ENCODE data around the gene TRAPPC12. TPM values are rescaled to one million over a fixed set of nuclear protein-coding genes. Genes with fewer than 3 reads are reported as not detected.

Gene TRAPPC12
- total RNA-seq, 4 donors from 2014 or later: 78.2 to 341 (median 183) TPM

DNA sequence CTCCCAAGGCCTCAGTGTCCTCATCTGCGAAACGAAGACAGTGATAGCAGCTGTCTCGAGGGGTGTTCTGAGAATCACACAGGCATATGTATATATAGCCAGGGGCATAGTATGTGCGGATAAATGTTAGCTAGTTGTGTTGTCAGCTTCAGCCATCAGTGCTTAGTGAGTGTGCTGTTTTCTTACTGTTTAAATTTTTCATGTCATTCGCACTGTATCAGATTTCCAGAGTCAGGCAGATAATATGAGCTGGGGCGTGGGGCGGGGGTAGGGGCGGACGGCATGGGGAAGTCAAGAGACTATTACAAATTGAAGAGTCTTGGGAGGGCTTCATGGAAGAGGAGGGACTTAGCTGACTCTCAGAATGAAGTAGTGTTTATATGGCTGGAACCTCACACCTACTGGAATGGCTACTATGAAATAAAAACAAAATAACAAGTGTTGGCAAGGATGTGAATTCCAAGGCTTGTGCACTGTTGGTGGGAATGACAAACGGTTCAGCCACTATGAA lies 7.0 kb downstream of the TRAPPC12 start:
- Histone ChIP-seq H3K27me3 (no peaks in the 10 kb centered on the region), H3K4me3 (no peak overlapping the region), H3K9me3 (no peaks in the 10 kb centered on the region), H3K27ac (no peak overlapping the region), H3K36me3 (peaks cover 0 to 33% (median 12%) of the 10 kb centered on the region in 4 donors), H3K4me1 (no peaks in the 10 kb centered on the region)
- no peak for DNase-seq
- intact Hi-C loops (cut with DNase I; ENCODE audit: low total_unique reads) (no loop called here), in situ Hi-C loops (cut with MboI; ENCODE audit: low pct_ligation_motif_present in 1 of 4, low pct_unique_long_range_greater_than_20kb in 1 of 4, low sequenced_read_pairs in 3 of 4) (no loop called here)
- 86 to 91% methylated on average over 2 to 10 of the region's 10 CpGs for WGBS, 2 donors (ENCODE audit: low coverage in 1 of 2)
- TF ChIP-seq POLR2A (IDR thresholded peaks at IDR 0.05) (no peak), POLR2AphosphoS5 (IDR thresholded peaks at IDR 0.05) (no peak)
- TF ChIP-seq, protein P1, sequence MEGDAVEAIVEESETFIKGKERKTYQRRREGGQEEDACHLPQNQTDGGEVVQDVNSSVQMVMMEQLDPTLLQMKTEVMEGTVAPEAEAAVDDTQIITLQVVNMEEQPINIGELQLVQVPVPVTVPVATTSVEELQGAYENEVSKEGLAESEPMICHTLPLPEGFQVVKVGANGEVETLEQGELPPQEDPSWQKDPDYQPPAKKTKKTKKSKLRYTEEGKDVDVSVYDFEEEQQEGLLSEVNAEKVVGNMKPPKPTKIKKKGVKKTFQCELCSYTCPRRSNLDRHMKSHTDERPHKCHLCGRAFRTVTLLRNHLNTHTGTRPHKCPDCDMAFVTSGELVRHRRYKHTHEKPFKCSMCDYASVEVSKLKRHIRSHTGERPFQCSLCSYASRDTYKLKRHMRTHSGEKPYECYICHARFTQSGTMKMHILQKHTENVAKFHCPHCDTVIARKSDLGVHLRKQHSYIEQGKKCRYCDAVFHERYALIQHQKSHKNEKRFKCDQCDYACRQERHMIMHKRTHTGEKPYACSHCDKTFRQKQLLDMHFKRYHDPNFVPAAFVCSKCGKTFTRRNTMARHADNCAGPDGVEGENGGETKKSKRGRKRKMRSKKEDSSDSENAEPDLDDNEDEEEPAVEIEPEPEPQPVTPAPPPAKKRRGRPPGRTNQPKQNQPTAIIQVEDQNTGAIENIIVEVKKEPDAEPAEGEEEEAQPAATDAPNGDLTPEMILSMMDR (IDR thresholded peaks at IDR 0.05): no peak

DNA sequence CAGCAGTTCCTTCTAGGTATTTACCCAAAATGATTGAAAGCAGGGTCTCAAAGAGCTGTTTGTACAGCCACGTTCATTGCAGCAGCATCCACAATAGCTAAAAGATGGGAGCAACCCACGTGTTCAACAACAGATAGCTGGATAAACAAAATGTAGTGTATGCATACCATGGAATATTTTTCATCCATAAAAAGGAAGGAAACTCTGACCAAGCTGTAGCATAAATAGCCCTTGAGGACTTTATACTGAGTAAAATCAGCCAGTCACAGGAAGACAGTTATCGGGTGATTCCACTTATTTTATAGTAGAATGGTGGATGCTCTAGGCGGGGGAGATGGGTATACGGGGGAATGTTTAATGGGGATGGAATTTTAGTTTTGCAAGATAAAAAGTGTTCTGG lies 7.5 kb downstream of the TRAPPC12 start:
- 76 to 85% methylated on average over 5 of the region's 5 CpGs for WGBS, 2 donors (ENCODE audit: low coverage in 1 of 2)
- DNase-seq: no peak
- no peak overlapping the region for H3K27ac ChIP-seq
- no peaks in the 10 kb centered on the region for H3K4me1 ChIP-seq
- TF ChIP-seq, protein P1 (IDR thresholded peaks at IDR 0.05): no peak
- TF ChIP-seq POLR2A (IDR thresholded peaks at IDR 0.05) (no peak), POLR2AphosphoS5 (IDR thresholded peaks at IDR 0.05) (no peak)
- no peak overlapping the region for H3K4me3 ChIP-seq
- no peaks in the 10 kb centered on the region for H3K9me3 ChIP-seq
- peaks cover 0 to 33% (median 12%) of the 10 kb centered on the region in 4 donors for H3K36me3 ChIP-seq
- H3K27me3 ChIP-seq: no peaks in the 10 kb centered on the region
- intact Hi-C loops (cut with DNase I; ENCODE audit: low total_unique reads) (no loop called here), in situ Hi-C loops (cut with MboI; ENCODE audit: low pct_ligation_motif_present in 1 of 4, low pct_unique_long_range_greater_than_20kb in 1 of 4, low sequenced_read_pairs in 3 of 4) (no loop called here)

DNA sequence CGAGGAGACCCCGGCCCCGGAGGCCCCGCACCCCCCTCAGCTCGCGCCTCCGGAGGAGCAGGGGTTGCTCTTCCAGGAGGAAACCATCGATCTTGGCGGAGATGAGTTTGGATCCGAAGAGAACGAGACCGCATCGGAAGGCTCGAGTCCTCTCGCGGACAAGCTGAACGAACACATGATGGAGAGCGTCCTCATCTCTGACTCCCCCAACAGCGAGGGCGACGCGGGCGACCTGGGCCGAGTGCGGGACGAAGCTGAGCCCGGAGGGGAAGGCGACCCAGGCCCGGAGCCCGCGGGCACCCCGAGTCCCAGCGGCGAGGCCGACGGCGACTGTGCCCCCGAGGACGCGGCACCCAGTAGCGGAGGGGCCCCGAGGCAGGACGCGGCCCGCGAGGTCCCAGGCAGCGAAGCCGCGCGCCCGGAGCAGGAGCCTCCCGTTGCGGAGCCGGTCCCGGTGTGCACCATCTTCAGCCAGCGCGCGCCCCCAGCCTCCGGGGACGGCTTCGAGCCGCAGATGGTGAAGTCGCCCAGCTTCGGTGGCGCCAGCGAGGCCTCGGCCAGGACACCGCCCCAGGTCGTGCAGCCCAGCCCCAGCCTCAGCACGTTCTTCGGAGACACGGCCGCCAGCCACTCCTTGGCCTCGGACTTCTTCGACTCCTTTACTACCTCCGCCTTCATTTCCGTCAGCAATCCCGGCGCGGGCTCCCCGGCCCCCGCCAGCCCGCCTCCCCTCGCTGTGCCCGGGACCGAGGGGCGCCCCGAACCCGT lies 8.3 kb downstream of the TRAPPC12 start:
- no peak for TF ChIP-seq EP300 (IDR thresholded peaks at IDR 0.05; ENCODE audit: low read depth)
- TF ChIP-seq POLR2A (IDR thresholded peaks at IDR 0.05): no peak
- no peak for TF ChIP-seq POLR2AphosphoS5 (IDR thresholded peaks at IDR 0.05)
- TF ChIP-seq, protein P1 (IDR thresholded peaks at IDR 0.05): no peak
- Histone ChIP-seq H3K27me3 (no peaks in the 10 kb centered on the region), H3K4me1 (no peaks in the 10 kb centered on the region), H3K27ac (no peak overlapping the region), H3K9me3 (no peaks in the 10 kb centered on the region), H3K36me3 (peaks cover 0 to 33% (median 12%) of the 10 kb centered on the region in 4 donors), H3K4me3 (no peak overlapping the region)
- WGBS, 2 donors (ENCODE audit: low coverage in 1 of 2): 96% methylated on average over 89 of the region's 89 CpGs; no CpG with 5 or more reads in 1 of the 2 donors
- intact Hi-C loops (cut with DNase I; ENCODE audit: low total_unique reads) (no loop called here), in situ Hi-C loops (cut with MboI; ENCODE audit: low pct_ligation_motif_present in 1 of 4, low pct_unique_long_range_greater_than_20kb in 1 of 4, low sequenced_read_pairs in 3 of 4) (no loop called here)
- DNase-seq: no peak

DNA sequence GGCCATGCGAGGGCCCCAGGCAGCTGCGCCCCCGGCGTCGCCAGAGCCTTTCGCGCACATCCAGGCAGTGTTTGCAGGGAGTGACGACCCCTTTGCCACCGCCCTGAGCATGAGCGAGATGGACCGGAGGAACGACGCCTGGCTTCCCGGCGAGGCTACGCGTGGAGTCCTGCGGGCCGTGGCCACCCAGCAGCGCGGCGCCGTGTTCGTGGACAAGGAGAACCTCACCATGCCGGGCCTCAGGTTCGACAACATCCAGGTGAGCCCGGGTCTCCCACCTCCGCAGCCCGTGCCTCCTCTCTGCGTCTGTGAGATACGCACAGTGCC lies 8.9 kb downstream of the TRAPPC12 start:
- Histone ChIP-seq H3K27ac (no peak overlapping the region), H3K9me3 (no peaks in the 10 kb centered on the region), H3K27me3 (no peaks in the 10 kb centered on the region), H3K36me3 (peaks cover 0 to 33% (median 12%) of the 10 kb centered on the region in 4 donors), H3K4me1 (no peaks in the 10 kb centered on the region), H3K4me3 (no peak overlapping the region)
- intact Hi-C loops (cut with DNase I; ENCODE audit: low total_unique reads) (no loop called here), in situ Hi-C loops (cut with MboI; ENCODE audit: low pct_ligation_motif_present in 1 of 4, low pct_unique_long_range_greater_than_20kb in 1 of 4, low sequenced_read_pairs in 3 of 4) (no loop called here)
- DNase-seq: no peak
- TF ChIP-seq POLR2AphosphoS5 (IDR thresholded peaks at IDR 0.05) (no peak), POLR2A (IDR thresholded peaks at IDR 0.05) (no peak), EP300 (IDR thresholded peaks at IDR 0.05; ENCODE audit: low read depth) (no peak)
- TF ChIP-seq, protein P1 (IDR thresholded peaks at IDR 0.05): no peak
- WGBS, 2 donors (ENCODE audit: low coverage in 1 of 2): 95 to 98% methylated on average over 9 to 31 of the region's 31 CpGs

All from transverse colon (tissue), 4 donors.